ENCODE measurements around the gene ERC1.

Gene ERC1

GRCh38 chr12:1499351-1499750 lies 508.3 kb downstream of the ERC1 start:
- no peak for DNase-seq

DNA sequence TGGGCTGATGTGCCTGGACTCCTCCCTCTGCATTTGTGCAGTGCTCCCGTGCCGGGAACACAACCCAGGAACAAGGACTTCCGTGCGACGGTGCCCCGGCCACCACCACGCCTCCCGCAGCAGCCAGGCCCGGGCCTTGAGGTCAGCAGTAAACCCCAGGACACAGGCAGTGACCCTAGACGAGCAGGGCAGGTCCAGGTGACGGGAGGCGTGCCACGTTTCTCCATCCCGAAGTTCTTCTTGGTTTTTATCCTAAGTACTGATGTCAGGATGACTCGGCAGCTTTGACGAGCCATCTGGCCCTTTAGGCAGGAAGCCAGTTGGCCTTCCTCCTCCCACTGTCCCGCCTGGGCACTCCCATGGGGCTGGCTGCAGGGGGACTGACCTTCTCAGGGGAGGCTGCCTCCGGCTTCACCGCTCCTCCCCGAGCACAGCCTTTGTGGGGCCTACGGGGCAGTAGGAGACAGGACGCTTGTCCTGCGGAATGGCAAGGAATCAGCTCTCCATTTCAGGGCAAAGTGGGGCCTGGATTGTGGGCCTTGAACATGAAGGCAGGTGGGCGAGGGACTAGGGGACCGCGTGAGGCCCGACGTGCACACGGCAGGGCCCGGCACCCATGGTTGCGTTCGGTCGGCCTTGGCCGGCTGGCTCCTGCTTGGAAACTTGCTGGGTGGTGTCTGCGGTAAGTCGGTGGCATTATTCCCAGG lies 509.2 kb downstream of the ERC1 start:
- peak; percentile 47 for DNase-seq

DNA sequence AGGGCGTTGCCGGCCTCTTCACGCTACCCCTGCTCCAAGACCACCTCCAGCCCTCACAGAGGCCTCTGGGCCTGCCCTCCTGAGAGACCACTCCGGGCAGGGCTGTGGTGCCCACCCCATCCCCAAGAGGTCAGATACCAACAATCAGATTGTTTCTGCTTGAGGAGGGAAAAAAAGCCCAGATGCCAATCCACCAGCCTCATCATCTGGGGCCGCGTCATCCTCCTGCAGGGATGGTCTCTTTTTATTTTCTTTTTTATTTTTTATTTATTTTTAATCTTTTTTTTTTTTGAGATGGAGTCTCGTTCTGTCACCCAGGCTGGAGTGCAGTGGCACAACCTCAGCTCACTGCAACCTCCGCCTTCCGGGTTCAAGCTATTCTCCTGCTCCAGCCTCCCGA lies 510.0 kb downstream of the ERC1 start:
- no peak for DNase-seq

- no peak for DNase-seq
Measured at GRCh38 chr12:1501695-1502378, 510.8 kb downstream of the ERC1 start.

DNA sequence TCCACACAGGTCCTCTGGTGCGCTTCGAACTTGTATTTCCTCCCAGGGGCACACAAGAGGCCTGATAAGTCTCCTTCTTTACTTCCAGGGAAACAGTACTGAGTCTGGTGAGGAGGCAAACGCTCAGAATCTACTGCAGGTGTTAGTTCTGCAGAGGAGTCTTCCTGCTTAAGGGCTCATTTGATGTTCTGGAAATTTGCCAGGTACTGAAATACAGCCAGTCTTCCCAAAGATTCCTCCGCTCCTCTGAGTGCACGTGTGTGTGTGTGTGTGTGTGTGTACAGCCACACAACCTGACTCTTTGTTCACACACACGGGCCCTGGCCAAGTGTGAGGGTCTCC lies 511.3 kb downstream of the ERC1 start:
- DNase-seq = peak; percentile 35

GRCh38 chr12:1502831-1503230 lies 511.8 kb downstream of the ERC1 start:
- DNase-seq = no peak

DNA sequence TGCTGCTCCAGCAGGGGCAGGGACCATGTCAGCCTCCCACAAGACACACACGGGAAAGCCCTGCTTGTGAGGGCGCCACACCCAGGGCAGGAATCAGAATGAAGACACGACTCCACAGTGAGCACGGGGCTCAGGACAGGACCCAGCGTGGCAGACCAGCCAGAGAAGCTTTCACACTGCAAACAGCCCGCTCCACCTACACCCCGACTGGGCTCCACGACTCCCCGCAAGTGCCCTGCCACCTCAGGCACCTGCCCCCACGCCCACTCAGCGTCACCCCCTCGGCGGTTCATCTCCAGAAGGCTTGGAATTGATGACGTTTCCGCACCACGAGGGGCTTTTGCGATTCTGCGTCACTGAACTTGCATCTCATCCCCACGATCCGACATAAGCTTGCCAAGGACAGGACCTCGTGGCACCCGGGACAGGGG lies 512.3 kb downstream of the ERC1 start:
- DNase-seq = no peak

DNA sequence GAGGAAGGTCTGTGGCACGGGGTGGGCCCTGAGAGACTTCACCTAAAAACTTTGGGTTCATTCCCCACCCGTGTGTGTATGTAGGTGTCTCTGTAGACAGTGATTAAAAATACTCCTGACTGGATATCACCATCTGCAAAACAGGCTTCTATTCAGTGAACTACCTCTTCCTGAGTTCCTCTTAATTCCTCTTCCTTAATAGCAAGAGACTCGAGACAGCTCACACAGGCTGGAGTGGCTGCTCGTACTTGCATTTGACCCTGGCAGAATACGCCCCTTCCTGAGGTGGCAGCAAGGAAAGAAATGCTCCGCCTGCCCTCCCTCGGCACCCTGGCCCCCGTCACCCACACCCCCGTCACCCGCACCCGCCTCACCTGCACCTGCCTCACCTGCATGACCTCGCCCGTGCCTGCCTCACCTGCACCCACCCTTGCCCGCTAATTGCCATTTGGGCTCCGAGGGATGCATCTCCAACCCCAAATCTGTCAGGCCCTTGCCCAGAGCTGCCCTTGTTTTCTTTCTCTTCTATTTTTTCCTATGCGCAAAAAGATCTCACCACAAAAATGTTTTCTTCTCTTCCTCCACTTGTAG lies 513.4 kb downstream of the ERC1 start:
- no peak for DNase-seq

DNA sequence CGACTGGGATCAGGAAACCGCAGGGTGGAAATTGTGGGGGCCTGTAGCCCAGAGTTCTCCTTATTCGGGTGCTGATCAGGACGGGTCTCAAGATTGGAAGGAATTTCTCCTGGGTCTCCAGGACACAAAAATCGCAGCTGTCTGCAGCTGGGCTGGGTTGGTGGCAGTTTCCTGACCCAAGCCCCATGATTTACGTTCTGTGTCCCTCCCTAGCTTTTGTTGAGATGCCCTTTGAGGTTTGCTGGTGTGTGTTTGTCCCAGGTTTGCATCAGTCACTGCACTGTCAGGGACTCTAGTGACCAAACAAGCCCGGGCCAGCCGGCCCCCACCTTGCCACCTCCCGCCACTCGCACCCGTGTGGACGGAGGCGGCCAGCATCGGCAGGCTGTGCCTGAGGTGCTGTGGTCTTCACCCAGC lies 513.9 kb downstream of the ERC1 start:
- no peak for DNase-seq

GRCh38 chr12:1505576-1505975 lies 514.6 kb downstream of the ERC1 start:
- DNase-seq = no peak

DNA sequence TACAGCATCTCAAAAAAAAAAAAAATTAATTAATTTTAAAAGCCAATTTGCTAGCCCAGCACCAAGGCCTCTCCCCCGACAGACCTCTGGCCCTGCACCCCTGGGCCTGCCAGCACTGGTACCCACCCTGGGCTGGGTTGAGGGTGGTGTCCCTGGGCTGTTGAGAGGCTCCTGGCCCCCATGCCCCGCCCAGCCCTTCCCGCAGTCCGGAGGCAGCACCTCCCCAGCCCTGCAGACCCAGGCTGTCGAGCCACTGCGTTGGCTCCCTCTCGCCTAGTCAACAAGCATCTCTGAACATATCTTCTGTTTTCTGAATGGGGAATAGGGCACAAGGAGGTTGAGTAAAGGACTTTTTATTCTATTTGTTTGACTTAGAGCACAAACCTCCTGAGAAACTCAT lies 516.3 kb downstream of the ERC1 start:
- no peak for DNase-seq

- DNase-seq = no peak
Measured at GRCh38 chr12:1509413-1510052, 518.5 kb downstream of the ERC1 start.

DNA sequence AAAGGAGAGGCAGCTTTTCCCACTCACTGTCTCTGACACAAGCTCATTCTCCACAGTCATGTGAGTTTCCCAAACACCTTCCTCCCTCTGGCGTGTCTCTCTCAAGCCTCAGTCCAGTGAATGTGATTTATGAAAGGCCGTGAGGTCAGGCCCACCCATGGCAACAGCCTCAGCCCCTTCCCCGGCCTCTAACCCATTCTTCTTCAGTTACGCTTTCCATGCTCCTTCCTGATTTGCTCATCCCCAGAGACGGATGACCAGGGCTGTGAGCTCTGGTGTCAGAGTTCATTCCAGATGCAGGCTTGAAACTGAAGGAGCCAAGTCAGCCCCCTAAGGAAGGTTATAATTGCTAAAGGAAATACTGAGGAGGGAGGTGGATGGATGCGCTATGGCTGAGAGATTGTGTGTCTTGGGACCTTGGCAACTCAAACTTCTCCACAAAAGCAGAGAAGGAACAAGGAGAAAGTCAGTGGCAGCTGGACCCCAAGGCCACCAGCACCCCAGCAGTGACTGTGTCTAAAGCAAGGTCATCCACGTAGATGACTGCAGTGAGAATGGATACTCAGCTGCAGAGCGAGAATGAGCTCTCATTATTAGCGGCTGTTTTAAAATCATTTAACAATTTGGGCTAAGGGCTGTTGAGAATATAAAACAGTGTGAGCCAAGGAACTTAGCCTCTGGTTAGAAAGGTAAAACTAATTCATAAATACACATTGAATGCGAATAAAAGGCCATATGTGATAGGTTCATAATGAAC lies 519.2 kb downstream of the ERC1 start:
- no peak for DNase-seq

DNA sequence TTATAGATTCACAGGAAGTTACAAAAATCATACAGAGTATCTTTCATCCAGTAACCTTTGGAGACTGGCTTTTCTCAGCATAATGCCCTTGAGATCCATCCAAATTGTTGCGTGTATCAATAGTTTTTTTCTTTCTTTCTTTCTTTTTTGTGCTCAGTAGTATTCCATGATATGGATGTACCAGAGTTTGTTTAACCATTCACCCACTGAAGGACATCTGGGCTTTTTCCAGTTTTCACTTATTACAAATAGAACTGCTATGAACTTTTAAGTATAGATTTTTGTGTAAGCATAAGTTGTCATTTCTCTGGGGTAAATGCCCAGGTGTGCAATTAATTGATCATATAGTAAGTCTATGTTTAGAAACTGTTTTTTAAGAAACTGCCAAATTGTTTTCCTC lies 524.0 kb downstream of the ERC1 start:
- DNase-seq = no peak

- DNase-seq = no peak
Measured at GRCh38 chr12:1515428-1515827, 524.4 kb downstream of the ERC1 start.

DNA sequence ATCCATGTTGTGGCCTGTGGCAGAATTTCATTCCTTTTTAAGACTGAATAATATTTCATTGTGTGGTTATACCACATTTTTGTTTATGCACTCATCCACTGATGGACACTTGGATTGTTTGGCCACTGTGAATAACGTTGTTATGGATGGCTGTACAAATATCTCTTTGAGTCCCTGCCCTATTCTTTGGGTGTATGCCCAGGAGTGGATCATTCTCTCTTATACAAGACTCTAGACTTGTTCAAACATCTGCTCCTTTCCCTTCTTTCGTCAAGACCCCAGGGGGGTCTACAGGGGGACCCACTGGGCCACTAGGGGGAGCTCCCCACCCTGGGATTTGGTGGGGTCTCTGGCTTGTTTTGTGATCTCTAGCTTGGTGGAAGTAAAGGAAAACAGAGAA lies 526.0 kb downstream of the ERC1 start:
- peak; percentile 69 for DNase-seq

DNA sequence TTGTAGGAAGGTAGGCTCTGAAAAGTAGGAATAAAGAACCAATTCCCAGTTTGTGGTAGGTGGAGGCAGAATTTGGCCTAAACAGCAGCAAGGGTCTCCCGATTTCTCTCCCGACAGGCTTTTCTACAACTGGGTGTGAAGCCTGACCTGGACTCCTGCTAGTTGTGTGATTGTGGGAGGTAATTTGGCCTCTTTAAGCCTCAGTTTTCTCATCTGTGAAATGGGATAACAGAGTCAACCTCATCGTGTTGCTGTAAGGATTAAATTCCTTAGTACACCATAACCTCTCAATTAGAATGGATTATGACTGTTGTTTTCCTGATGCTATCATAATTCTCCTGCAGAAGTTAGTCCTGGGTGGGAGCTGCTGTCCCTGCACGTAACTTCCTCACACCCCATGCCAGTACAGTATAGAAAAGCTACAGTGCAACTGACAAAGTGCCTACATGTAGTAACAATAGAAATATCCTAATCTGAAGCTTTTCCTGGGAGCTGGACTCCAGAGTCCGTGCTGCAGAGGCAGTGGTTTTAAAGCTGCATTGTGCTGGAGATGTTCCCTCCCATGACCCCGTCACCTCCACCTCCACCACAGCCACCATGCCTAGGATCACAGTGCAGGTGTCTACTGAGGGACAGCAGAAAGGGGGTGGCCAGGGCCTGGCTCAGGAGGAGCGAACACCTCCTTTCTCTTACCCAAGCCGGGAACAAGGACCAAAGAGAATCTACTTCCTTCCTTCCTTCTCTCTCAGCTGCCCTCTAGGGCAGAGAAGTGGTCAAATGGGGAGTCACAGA lies 526.9 kb downstream of the ERC1 start:
- no peak for DNase-seq

DNA sequence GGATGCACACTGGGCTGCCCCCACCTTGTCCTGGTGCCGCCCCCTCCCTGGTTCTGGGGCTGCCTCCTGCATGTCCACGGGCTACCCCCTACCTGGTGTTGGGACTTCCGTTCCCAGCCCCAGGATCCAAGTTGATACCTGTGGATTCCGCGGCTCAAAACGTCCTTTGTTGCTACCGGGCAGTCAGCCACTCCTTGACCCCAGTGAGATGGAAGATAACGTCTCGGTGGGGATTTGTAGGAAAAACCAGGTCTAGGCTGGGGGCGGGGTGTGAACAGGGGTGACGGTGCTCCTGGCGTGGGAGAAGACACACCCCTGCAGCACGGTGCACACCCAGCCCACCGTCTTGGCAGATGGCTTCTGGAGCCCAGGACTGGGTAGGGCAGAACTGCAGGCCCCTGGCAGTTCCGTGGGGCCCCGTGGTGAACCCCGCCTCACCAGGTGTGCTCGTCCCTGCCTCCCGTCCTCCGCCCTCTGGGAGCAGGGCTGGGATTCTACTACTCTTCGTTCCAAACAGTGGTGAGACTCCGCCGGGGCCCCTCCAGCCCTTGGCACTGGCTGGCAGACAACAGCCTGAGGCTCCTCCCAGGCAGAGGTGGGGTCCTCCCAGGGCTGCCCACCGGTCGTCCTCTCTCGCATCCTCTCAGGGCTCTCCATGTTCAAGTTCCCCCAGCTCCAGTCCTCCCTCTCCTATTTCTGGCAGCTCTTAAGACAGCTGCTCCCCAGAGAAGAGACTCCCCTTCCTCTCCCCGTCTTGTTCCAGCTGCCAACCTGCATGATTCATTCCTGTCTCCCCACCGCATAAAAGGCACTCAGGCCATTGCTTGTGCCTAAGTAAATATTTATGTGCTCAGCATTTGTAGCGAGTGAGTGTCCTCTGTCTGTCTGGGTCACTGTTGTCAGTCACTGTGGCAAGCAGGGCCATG lies 527.8 kb downstream of the ERC1 start:
- peak; percentile 81 for DNase-seq

DNA sequence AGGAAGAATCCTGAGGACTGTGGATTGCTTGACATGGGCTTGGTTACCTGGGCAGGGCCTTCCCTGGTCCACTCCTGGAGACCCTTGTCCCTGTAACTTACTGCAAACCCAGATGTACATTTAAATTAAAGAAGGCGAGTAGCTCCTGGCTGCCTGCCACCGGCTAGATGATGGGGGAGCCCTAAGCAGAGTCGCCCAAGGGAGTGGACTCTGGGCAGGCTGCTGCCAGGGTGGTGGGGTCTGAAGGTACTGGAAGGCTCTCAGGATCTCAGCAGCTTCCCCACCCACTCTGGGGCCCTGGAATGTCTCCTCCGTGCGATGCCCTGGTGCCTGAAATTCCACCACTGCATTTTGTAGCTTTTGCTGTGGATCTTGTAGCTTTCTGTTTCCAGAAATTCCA lies 528.6 kb downstream of the ERC1 start:
- DNase-seq = no peak

- no peak for DNase-seq
Measured at GRCh38 chr12:1523046-1523445, 532.0 kb downstream of the ERC1 start.

DNA sequence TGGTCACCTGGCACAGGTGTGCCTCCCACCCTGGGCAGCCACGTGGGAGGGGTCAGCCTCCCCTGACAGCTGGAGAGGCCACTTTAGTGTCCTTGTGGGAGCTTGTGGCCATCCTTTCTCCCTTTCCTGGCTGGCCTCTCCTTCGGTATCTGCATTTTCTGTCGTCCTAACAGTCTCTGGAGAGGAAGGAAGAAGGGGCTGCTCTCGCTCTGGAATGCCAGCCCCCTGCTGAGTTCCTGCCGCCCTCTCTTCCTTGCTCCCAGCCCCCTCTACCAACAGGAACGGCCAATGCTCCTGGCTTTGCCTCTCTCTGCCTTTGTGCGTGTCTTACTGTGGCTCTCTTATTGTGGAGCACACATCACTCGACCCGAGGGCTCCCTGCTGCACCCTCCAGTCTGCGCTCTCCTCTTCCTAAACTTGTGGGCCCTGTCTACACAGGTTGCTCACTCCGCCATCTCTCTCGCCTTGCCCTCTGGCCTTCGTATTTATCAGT lies 532.6 kb downstream of the ERC1 start:
- DNase-seq = no peak
